ENCODE results near the gene LRRC4.

The LRRC4 gene, protein sequence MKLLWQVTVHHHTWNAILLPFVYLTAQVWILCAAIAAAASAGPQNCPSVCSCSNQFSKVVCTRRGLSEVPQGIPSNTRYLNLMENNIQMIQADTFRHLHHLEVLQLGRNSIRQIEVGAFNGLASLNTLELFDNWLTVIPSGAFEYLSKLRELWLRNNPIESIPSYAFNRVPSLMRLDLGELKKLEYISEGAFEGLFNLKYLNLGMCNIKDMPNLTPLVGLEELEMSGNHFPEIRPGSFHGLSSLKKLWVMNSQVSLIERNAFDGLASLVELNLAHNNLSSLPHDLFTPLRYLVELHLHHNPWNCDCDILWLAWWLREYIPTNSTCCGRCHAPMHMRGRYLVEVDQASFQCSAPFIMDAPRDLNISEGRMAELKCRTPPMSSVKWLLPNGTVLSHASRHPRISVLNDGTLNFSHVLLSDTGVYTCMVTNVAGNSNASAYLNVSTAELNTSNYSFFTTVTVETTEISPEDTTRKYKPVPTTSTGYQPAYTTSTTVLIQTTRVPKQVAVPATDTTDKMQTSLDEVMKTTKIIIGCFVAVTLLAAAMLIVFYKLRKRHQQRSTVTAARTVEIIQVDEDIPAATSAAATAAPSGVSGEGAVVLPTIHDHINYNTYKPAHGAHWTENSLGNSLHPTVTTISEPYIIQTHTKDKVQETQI

DNA sequence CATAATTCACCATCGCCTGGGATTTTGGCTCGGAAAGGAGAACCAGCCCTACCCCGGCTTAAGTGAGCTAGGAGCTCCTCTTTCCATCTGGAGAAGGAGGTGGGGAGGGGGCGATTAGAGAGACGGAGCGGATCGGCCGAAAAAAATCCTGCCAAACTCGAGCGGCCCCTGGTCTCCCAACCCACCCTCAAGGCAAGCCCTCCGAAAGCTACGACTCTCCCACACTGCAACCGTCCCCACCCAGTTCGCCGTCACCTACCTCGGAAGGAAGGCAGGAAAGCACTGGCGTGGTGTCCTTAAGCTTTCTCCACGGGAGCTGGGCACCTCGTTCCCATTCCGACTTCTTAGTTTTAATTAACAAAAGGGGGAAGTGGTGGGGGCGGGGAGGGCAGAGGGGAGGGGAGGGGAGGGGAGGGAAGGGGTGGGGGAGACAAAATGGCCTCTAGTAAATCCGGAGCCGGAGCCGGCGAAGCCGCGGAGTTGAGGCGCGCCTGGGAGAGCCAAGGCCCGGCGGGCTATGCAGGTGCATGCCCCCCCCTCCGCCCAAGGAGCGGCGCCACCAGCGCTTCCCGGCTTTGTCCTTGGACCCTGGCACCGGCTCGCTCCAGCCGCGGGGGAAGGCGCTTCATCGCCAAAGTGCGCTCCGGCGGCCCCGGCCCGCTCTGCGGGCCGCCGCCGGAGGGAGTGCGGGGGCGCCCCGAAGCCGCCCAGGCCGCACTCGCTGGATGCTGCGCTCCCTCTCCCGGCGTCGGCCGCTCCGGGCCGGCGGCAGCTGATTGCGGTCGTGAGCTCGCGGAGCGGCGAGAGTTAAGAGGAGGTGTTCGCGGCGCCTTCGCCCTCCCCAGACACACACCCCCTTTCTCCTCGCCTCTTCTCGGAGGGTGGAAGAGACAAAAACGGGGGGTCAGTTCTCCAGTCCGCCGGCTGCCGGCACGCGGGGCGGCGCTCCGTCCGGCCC, at the start of gene LRRC4:
Gene LRRC4, minus strand, starts transcription at position 784 of the 958 bp plus-strand sequence. CDS start 797 bp downstream, outside the sequence.
- ATAC-seq (peak; percentile 54), DNase-seq (peak; percentile 31 to 32)
- Mint-ChIP-seq H3K4me1 (peaks cover 26% of the 10 kb centered on the region), H3K27ac (no peak within 1 kb of the TSS), H3K27me3 (peaks cover 7% of the 10 kb centered on the region), H3K4me3 (peak within 1 kb of the TSS; percentile 84 to 87), H3K9me3 (no peaks in the 10 kb centered on the region)

DNA sequence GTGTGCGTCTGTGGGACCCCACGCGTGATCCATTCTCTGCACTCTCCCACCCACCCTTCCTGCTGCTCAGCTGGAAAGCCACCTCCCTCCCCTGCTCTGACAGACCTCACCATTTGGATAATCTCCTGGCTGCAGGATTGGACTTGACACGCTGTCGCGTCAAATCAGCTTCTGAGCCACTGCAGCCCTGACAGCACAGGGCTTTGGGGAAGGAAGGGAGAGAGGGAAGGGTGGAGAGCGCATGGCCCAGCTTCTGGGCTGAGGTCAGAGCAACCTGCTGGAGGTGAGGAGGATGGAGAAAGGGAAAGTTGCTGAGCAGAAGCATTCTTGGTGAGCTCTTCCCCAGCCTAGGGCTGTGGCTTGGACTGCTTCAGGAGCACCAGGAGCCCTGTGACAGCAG, 48.9 kb upstream of the LRRC4 start:
- H3K27ac Mint-ChIP-seq = no peak overlapping the region
- H3K4me1 Mint-ChIP-seq = peaks cover 6% of the 10 kb centered on the region
- no peaks in the 10 kb centered on the region for H3K9me3 Mint-ChIP-seq
- no peak for DNase-seq
- H3K4me3 Mint-ChIP-seq = no peak overlapping the region
- ATAC-seq = no peak
- H3K27me3 Mint-ChIP-seq = no peaks in the 10 kb centered on the region

DNA sequence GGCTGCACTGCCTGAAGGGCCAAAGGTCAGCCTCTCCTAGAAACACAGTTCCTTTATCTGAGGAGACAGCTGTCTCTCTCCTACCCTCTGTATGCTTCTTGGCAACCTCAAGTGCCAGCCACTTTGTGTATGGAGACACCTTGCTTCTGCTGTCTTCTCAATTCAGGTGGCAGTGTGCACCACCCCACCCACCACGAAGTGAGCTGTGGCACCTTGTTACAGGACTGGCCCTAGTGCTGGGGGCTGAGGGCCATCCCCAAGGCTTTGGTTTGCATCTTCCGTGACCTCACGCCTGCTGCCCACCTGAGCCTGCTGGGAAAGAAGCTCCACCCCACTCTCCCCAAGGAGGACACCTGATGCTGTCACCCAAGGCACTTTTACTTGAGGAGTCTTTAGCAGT, 47.1 kb upstream of the LRRC4 start:
- H3K4me3 Mint-ChIP-seq = no peak overlapping the region
- DNase-seq (no peak), ATAC-seq (no peak)
- H3K4me1 Mint-ChIP-seq = peaks cover 11% of the 10 kb centered on the region
- H3K9me3 Mint-ChIP-seq = no peaks in the 10 kb centered on the region
- peak overlapping the region in 1 of 2 donors; percentile 48 for H3K27ac Mint-ChIP-seq
- H3K27me3 Mint-ChIP-seq = no peaks in the 10 kb centered on the region

DNA sequence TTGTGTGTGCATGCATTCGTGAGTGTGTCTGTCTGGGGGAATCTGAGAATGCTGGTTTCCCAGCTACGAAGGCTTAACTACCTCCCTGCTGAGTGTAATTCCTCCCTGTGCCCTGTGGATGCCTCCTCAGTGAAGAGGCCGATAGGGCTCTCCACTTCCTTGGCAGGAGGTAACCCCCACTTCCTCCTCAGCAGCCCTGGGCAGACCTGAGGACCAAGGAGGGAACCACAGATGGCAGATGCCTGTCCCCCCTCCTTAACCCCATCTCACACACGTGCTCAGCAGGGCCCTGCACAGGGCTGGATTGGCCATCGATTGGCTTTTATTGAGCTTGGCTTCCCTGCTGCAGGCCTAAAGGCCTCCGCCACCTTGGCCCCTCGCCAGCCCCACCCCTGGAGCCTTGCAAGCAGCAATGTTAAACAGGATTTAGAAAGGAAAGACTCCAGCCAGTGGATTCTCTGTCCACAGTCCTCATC, 45.6 kb upstream of the LRRC4 start:
- H3K9me3 Mint-ChIP-seq = no peaks in the 10 kb centered on the region
- no peaks in the 10 kb centered on the region for H3K27me3 Mint-ChIP-seq
- ATAC-seq = no peak
- H3K27ac Mint-ChIP-seq = no peak overlapping the region
- H3K4me3 Mint-ChIP-seq = no peak overlapping the region
- no peak for DNase-seq
- H3K4me1 Mint-ChIP-seq = peaks cover 11% of the 10 kb centered on the region

DNA sequence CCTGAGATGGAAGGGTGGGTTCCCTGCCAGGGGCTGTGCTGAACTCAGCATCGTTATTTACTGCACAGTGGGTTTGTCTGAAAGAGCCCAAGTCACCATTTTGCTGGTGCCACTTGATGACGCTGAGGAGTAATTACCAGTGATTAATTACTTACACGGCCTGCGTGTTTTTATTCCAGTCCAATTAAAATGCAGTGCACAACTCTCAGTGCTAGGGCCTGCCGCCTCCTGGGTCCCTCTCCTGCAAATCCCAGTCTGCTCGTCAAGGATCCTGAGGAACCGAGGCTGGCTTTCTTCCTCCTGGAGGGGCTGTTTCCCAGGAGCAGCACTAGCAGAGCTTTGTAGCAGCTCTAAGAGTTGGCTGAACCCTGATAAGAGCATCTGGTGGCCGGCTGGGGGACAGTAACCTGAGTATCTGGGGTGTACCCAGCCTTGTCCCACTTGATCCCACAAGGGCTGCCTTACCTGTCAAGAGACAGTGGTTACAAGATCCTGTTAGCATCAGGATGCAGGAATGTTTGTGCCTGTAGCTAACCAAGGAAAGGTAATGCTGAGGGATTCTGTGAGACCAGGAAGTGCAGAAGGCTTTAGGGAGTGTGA, 45.1 kb upstream of the LRRC4 start:
- DNase-seq (no peak), ATAC-seq (no peak)
- Mint-ChIP-seq H3K4me1 (peaks cover 16% of the 10 kb centered on the region), H3K27ac (peak overlapping the region in 1 of 2 donors; percentile 12), H3K27me3 (no peaks in the 10 kb centered on the region), H3K9me3 (no peaks in the 10 kb centered on the region), H3K4me3 (no peak overlapping the region)

DNA sequence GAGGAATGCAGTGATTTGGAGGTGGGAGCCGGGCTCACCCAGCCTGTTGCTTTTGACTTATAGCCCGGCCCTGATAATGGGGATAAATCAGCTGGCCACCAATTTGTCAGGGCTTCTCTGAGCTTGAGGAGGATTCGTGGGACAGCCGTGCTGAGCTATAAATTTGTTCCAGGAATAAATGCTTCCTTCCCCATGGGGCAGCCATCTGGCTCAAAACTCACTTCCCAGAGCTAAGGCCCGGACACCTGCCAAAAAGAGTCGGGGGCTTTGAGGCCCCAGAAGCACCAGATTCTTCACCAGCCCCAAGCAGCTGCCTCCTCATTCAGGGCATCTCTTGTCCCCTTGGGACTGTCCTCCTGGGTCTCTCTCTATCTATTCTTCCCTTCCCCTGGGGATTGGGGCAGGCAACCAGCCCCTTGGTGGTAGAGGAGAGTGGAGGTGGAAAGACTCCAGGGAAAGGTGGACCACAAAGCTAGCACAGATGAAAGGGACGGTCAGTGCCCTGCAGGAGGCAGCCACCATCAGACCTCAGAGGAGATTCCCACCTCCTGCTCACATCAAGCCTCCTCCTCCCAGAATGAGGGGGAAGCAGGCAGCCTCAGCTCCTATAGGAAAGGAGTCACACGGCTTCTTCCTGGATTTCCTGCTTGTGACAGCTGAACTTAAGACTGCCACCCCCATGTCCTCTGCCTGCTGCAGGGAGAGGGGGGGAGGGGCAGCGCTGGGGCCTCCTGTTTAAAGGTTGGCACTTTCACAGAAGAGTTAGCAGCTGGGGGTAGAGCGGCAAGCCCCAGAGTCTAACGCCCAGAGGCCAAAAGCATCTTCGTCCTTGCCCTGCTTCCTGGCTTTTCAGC, 44.2 kb upstream of the LRRC4 start:
- no peak for ATAC-seq

DNA sequence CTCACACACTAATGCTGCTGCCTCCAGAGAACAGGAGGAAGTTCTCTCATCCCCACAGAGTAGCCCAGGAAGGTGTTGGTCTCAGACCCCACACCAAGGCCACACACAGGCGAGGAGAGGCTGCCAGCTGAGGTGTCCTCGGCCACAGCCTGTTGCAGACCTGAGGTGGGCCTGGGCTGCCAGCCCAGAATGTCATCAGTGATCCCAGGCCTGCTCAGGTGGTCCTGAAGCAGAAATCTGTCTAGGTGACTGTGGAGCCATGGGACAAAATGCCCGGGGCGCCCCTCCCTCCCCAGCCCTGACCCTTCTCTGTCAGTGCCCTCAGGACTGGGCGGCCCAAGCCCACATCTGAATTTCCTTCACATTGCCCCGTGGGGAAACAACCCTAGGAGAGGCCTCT, 43.5 kb upstream of the LRRC4 start:
- H3K27ac Mint-ChIP-seq = peak overlapping the region in 1 of 2 donors; percentile 82
- no peaks in the 10 kb centered on the region for H3K9me3 Mint-ChIP-seq
- H3K4me3 Mint-ChIP-seq = no peak overlapping the region

More for the DNA sequence above, 44.2 kb upstream of the LRRC4 start:
- no peak overlapping the region for H3K4me3 Mint-ChIP-seq
- H3K27ac Mint-ChIP-seq = no peak overlapping the region
- H3K4me1 Mint-ChIP-seq = peaks cover 25% of the 10 kb centered on the region
- no peaks in the 10 kb centered on the region for H3K9me3 Mint-ChIP-seq
- H3K27me3 Mint-ChIP-seq = no peaks in the 10 kb centered on the region
- DNase-seq = no peak

DNA sequence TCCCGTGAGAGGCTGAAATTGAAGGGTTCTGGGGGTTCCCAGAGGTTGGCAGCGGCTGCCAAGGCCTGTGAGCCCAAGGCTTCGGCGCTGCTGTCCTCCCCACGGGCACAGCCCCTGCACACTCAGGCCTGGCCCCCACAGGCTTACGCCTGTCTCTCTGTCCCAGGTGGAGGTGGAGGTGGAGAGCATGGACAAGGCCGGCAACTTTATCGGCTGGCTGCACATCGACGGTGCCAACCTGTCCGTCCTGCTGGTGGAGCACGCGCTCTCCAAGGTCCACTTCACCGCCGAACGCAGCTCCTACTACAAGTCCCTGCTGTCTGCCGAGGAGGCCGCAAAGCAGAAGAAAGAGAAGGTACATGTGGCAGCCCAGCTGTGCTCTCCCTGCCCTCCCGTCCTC, 43.1 kb upstream of the LRRC4 start:
- Mint-ChIP-seq H3K9me3 (no peaks in the 10 kb centered on the region), H3K27me3 (no peaks in the 10 kb centered on the region), H3K4me1 (peaks cover 32% of the 10 kb centered on the region), H3K4me3 (no peak overlapping the region), H3K27ac (peak overlapping the region in 1 of 2 donors; percentile 66)
- DNase-seq (no peak), ATAC-seq (no peak)

More for the DNA sequence above, 43.5 kb upstream of the LRRC4 start:
- H3K4me1 Mint-ChIP-seq = peaks cover 32% of the 10 kb centered on the region
- ATAC-seq = no peak
- DNase-seq = no peak
- no peaks in the 10 kb centered on the region for H3K27me3 Mint-ChIP-seq

DNA sequence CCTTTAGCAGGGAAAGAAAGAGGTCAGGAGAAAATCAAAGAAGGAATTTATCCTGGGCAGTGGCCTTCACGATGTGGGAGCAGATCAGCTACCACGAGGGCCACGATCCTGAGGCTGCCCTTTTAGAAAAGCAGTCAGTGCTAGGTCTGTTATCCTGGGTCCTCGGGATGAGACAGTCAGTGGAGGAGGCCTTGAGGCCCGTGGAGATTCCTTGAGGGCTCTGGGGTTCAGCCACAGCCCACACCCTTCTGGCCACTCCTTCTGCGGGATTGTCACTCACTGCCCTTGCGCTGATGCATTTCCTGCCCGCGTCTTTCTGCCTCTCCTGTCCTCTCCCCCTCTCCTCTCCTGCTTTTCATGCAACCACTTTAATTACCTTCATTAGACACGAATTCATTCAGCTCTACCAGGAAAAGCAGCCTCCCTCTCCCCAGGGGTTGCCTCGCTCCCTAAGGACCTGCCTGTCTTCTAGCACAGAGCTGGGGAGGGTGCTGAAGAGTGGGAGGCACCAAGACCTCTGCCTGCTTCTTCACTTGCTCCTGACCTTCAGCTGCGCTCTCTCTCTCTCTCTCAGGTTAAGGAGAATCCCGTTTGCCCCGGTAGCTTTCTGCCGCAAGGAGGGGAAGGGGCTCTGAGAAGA, 42.6 kb upstream of the LRRC4 start:
- no peaks in the 10 kb centered on the region for H3K9me3 Mint-ChIP-seq
- H3K4me1 Mint-ChIP-seq = peaks cover 32% of the 10 kb centered on the region
- ATAC-seq (no peak), DNase-seq (no peak)
- peak overlapping the region in 1 of 2 donors; percentile 66 for H3K27ac Mint-ChIP-seq
- H3K4me3 Mint-ChIP-seq = no peak overlapping the region
- no peaks in the 10 kb centered on the region for H3K27me3 Mint-ChIP-seq

DNA sequence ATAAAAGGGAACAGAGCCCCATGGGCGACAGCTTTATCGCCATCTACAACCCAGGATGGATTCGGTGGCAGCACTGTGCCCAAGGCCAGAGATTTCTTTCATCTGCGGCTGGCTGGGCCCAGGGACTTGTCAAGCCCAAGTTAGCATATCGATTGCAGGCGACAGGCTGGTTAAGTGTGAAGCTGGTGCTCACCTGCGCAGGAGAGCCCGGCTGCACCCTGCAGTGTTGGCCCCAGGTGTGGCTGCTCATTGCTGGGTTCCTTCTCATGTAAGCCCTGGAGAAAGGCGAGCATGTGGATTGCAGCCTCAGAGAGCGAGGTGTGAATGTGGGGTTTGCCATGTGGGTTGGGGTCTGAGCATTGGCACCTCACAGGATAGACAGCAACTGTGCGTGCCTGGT, 40.6 kb upstream of the LRRC4 start:
- Mint-ChIP-seq H3K9me3 (no peaks in the 10 kb centered on the region), H3K4me1 (peaks cover 45% of the 10 kb centered on the region), H3K27ac (no peak overlapping the region), H3K27me3 (no peaks in the 10 kb centered on the region), H3K4me3 (no peak overlapping the region)
- DNase-seq (no peak), ATAC-seq (no peak)

DNA sequence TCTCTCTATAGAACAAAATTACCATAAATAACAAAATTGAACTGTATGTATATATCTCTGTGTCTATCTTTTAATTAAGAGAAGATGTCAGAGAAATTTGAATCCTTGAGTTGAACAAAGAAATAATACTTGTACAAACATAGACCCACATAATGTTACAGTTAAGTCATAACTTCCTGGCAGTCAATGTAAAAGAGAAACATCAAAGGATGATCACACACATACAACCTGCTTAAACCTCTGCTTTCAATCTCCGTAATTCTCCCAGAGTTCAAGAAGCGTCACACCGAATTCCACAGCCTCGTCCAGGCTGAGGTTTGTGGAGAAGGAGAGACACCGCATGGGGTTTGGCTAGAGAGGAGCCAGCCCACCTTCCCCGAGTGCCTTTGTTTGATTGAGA, 40.1 kb upstream of the LRRC4 start:
- H3K4me3 Mint-ChIP-seq = no peak overlapping the region
- no peak overlapping the region for H3K27ac Mint-ChIP-seq
- H3K27me3 Mint-ChIP-seq = no peaks in the 10 kb centered on the region
- peaks cover 49% of the 10 kb centered on the region for H3K4me1 Mint-ChIP-seq
- no peak for DNase-seq
- no peak for ATAC-seq
- H3K9me3 Mint-ChIP-seq = no peaks in the 10 kb centered on the region

DNA sequence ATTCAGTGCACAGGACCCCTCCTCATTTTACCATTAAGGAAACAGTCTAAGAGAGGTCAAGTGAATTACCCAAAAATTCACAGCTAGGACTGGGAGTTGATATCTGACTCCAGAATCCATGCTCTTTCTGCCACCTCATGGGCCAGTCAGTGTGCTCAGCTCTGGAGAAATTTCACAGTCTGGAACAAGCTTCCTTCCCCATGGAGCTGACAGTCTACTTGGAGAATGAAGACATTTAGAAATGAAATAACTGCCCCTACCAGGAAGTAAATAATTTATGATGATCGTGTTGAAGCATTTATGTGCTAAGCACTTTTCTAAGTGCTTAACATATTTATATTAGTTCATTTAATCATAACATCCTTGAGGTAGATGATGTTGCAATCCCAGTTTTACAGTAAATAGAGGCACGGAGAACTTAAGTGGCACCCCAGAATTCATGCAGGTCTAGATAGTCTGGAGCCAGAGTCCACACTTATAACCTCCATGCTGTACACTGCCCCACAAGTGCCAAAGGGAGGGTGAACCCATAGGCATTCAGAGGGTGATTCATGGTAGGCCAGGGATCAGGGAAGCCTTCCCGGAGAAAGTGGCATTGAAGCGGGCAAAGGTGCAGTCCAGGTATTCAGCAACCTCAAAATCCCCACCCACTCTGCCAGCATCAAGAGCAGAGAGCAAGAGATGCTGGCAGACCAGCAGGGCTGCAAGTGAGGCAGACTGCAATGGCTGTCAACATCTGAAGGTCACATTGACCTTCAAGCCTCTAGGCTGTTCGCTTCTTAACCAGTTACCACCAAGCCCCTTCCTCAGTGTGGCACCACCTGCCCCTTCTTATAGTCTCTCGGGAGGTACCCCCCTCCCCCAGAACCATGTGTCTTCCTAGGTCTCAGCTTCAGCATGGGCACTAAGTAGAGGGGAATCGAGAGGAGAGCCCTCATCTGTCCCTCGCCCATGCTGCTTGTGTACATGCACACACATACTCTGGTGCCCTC, 38.4 kb upstream of the LRRC4 start:
- Mint-ChIP-seq H3K27ac (no peak overlapping the region), H3K27me3 (no peaks in the 10 kb centered on the region), H3K9me3 (no peaks in the 10 kb centered on the region), H3K4me1 (peaks cover 45% of the 10 kb centered on the region), H3K4me3 (no peak overlapping the region)
- peak; percentile 27 for ATAC-seq
- no peak for DNase-seq

DNA sequence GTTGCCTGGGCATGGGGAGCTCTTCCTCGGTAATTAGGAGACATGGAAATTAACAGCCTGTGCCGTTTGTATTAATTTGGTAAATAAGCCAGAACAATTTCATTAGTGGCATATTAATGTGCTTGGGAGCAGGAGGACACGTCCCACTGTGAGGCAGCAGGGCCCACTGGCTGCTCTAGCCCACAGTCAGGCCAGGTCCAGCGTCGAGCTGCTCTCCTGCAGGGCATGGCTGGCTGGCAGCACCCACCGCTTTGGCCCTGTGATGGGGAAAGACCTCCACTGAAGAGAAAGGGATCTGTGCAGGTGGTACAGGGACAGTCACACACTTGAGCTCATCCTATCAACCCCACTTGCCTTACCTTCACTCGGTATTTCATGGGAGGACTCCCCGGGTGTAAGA, 37.5 kb upstream of the LRRC4 start:
- Mint-ChIP-seq H3K4me3 (no peak overlapping the region), H3K27ac (peak overlapping the region in 1 of 2 donors; percentile 55), H3K4me1 (peaks cover 50% of the 10 kb centered on the region), H3K9me3 (no peaks in the 10 kb centered on the region), H3K27me3 (no peaks in the 10 kb centered on the region)
- ATAC-seq (no peak), DNase-seq (no peak)
